ENCODE measurements around the gene UBXN4. TPM values are rescaled to one million over a fixed set of nuclear protein-coding genes. Genes with fewer than 3 reads are reported as not detected.
A peak's percentile ranks its signal among the peaks of the same experiment; 100 is the strongest.
"Not testable (repeated sequence)": the region's sequence is repeated elsewhere in the genome, so short reads cannot be mapped to it uniquely, and the experiment has no call there.

Gene UBXN4
- polyA plus RNA-seq, 1 of the 3 experiments (the other 2 are of a cell fraction), result 32.7 TPM

DNA sequence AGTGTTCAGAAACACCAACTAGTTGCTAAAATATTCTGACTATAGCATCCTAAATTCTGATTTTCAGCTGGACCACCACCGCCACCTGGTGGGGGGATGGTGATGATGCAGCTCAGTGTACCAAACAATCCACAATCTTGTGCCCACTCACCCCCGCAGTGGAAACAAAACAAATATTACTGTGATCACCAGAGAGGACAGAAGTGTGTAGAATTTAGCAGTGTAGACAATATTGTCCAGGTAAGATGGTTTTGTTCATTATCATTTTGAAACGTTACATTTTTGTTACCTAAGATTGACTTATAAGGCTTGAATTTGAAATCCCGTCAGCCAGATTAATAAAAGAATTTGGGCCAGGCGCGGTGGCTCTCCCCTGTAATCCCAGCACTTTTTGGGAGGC is 31.7 kb upstream of the UBXN4 start:
- Histone ChIP-seq H2AFZ (ENCODE audit: low read depth) (no peak overlapping the region), H3K9ac (no peak overlapping the region), H3K9me3 (no peaks in the 10 kb centered on the region), H3F3A (replicated peaks; ENCODE audit: insufficient read depth) (peaks cover 6% of the 10 kb centered on the region), H4K20me1 (ENCODE audit: insufficient read depth) (no peaks in the 10 kb centered on the region), H3K36me3 (replicated peaks in 1 of 2; ENCODE audit: control insufficient read depth in 1 of 2, insufficient read depth in 2 of 2, low read length in 1 of 2) (peaks cover 9 to 13% of the 10 kb centered on the region in 2 experiments), H3K27ac (ENCODE audit: low read depth in 2 of 2, low read length in 1 of 2) (no peak overlapping the region), H3K79me2 (ENCODE audit: insufficient read depth) (no peaks in the 10 kb centered on the region), H3K9me2 (no peaks in the 10 kb centered on the region), H3K4me1 (ENCODE audit: control insufficient read depth in 1 of 2, insufficient read depth in 2 of 2, low read depth in 1 of 2, low read length in 1 of 2) (no peaks in the 10 kb centered on the region), H3K27me3 (ENCODE audit: insufficient read depth) (no peaks in the 10 kb centered on the region), H3K4me3 (ENCODE audit: low read depth in 2 of 2, low read length in 1 of 2) (no peak overlapping the region; a peak in 1 of 4 replicates), H3K4me2 (no peak overlapping the region)
- TF ChIP-seq RCOR1 (IDR thresholded peaks at IDR 0.05; ENCODE audit: low read length) (no peak), SMC3 (IDR thresholded peaks at IDR 0.05; ENCODE audit: low read depth, low read length) (peak; percentile 85), ELF1 (IDR thresholded peaks at IDR 0.05) (no peak), RAD21 (IDR thresholded peaks at IDR 0.05; ENCODE audit: low read length) (peak; percentile 94)
- TF ChIP-seq, protein P1, sequence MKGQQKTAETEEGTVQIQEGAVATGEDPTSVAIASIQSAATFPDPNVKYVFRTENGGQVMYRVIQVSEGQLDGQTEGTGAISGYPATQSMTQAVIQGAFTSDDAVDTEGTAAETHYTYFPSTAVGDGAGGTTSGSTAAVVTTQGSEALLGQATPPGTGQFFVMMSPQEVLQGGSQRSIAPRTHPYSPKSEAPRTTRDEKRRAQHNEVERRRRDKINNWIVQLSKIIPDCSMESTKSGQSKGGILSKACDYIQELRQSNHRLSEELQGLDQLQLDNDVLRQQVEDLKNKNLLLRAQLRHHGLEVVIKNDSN (IDR thresholded peaks at IDR 0.05; ENCODE audit: borderline replicate concordance, low read depth), result no peak
- TF ChIP-seq, protein P2, sequence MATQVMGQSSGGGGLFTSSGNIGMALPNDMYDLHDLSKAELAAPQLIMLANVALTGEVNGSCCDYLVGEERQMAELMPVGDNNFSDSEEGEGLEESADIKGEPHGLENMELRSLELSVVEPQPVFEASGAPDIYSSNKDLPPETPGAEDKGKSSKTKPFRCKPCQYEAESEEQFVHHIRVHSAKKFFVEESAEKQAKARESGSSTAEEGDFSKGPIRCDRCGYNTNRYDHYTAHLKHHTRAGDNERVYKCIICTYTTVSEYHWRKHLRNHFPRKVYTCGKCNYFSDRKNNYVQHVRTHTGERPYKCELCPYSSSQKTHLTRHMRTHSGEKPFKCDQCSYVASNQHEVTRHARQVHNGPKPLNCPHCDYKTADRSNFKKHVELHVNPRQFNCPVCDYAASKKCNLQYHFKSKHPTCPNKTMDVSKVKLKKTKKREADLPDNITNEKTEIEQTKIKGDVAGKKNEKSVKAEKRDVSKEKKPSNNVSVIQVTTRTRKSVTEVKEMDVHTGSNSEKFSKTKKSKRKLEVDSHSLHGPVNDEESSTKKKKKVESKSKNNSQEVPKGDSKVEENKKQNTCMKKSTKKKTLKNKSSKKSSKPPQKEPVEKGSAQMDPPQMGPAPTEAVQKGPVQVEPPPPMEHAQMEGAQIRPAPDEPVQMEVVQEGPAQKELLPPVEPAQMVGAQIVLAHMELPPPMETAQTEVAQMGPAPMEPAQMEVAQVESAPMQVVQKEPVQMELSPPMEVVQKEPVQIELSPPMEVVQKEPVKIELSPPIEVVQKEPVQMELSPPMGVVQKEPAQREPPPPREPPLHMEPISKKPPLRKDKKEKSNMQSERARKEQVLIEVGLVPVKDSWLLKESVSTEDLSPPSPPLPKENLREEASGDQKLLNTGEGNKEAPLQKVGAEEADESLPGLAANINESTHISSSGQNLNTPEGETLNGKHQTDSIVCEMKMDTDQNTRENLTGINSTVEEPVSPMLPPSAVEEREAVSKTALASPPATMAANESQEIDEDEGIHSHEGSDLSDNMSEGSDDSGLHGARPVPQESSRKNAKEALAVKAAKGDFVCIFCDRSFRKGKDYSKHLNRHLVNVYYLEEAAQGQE (IDR thresholded peaks at IDR 0.05; ENCODE audit: low read depth, low read length), result no peak
- TF ChIP-seq, protein P3, sequence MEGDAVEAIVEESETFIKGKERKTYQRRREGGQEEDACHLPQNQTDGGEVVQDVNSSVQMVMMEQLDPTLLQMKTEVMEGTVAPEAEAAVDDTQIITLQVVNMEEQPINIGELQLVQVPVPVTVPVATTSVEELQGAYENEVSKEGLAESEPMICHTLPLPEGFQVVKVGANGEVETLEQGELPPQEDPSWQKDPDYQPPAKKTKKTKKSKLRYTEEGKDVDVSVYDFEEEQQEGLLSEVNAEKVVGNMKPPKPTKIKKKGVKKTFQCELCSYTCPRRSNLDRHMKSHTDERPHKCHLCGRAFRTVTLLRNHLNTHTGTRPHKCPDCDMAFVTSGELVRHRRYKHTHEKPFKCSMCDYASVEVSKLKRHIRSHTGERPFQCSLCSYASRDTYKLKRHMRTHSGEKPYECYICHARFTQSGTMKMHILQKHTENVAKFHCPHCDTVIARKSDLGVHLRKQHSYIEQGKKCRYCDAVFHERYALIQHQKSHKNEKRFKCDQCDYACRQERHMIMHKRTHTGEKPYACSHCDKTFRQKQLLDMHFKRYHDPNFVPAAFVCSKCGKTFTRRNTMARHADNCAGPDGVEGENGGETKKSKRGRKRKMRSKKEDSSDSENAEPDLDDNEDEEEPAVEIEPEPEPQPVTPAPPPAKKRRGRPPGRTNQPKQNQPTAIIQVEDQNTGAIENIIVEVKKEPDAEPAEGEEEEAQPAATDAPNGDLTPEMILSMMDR (IDR thresholded peaks at IDR 0.05), result peak; percentile 97
- TF ChIP-seq, protein P4, sequence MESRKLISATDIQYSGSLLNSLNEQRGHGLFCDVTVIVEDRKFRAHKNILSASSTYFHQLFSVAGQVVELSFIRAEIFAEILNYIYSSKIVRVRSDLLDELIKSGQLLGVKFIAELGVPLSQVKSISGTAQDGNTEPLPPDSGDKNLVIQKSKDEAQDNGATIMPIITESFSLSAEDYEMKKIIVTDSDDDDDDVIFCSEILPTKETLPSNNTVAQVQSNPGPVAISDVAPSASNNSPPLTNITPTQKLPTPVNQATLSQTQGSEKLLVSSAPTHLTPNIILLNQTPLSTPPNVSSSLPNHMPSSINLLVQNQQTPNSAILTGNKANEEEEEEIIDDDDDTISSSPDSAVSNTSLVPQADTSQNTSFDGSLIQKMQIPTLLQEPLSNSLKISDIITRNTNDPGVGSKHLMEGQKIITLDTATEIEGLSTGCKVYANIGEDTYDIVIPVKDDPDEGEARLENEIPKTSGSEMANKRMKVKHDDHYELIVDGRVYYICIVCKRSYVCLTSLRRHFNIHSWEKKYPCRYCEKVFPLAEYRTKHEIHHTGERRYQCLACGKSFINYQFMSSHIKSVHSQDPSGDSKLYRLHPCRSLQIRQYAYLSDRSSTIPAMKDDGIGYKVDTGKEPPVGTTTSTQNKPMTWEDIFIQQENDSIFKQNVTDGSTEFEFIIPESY (IDR thresholded peaks at IDR 0.05; ENCODE audit: borderline replicate concordance, low read depth), result no peak
- WGBS (ENCODE audit: low lambda C conversion rate), result 67% methylated on average over 6 of the region's 6 CpGs
- DNase-seq, result peak; percentile 73
- ChIA-PET POLR2A (interaction anchor here (1.2 kb wide), 1 partner anchor 706 kb away, joined by 4 read pairs; no protein-coding TSS in a partner anchor), CTCF (interaction anchor here (0.5 to 6.7 kb wide), 57 partner anchors 8 to 803 kb away, joined by 3 to 139 read pairs (median 5); partner anchors contain the start of genes R3HDM1, RAB3GAP1, UBXN4 and ZRANB3)

DNA sequence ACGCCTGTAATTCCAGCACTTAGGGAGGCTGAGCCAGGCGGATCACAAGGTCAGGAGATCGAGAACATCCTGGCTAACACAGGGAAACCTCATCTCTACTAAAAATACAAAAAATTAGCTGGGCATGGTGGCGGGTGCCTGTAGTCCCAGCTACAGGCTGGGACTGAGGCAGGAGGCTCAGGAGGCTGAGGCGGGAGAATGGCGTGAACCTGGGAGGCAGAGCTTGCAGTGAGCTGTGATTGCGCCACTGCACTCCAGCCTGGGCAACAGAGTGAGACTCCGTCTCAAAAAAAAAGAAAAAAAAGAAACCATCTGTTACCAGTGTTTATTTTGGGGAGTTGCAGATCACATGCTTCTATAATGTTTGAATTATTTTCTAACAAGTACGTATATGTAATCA is 26.6 kb upstream of the UBXN4 start:
- POLR2A ChIA-PET, result not testable (repeated sequence)

More for the DNA sequence above, 26.6 kb upstream of the UBXN4 start:
- H3K9me3 ChIP-seq; H3K9me2 ChIP-seq; H4K20me1 ChIP-seq (ENCODE audit: insufficient read depth); H3K4me2 ChIP-seq; H2AFZ ChIP-seq (ENCODE audit: low read depth); H3K9ac ChIP-seq; H3K4me1 ChIP-seq (ENCODE audit: control insufficient read depth in 1 of 2, insufficient read depth in 2 of 2, low read depth in 1 of 2, low read length in 1 of 2); DNase-seq; H3K27ac ChIP-seq (ENCODE audit: low read depth in 2 of 2, low read length in 1 of 2); H3F3A ChIP-seq (replicated peaks; ENCODE audit: insufficient read depth); H3K4me3 ChIP-seq (ENCODE audit: low read depth in 2 of 2, low read length in 1 of 2); H3K79me2 ChIP-seq (ENCODE audit: insufficient read depth); H3K27me3 ChIP-seq (ENCODE audit: insufficient read depth): not testable (repeated sequence)
- CTCF ChIA-PET, result interaction anchor here (0.8 to 1.5 kb wide), 2 partner anchors 30 to 710 kb away, joined by 3 to 4 read pairs; no protein-coding TSS in a partner anchor
- H3K36me3 ChIP-seq (replicated peaks in 1 of 2; ENCODE audit: control insufficient read depth in 1 of 2, insufficient read depth in 2 of 2, low read length in 1 of 2), result peaks cover 19 to 26% of the 10 kb centered on the region in 2 experiments
- WGBS (ENCODE audit: low lambda C conversion rate), result 99% methylated on average over 9 of the region's 9 CpGs
